ENCODE measurements around the gene INO80D. TPM values are rescaled to one million over a fixed set of nuclear protein-coding genes. Genes with fewer than 3 reads are reported as not detected.
"Not testable (repeated sequence)": the region's sequence is repeated elsewhere in the genome, so short reads cannot be mapped to it uniquely, and the experiment has no call there.

INO80D gene
- polyA plus RNA-seq (2013, experiment 1 of 2) = 3.1 TPM
- 2.4 TPM for polyA plus RNA-seq (2013, experiment 2 of 2)

- 0% methylated on average over 20 to 33 of the region's 39 CpGs for WGBS, 2 experiments (ENCODE audit: insufficient coverage in 2 of 2)
These were observed at the start of gene INO80D for GRCh38 chr2:206085742-206086445. TSS of gene INO80D (minus strand) at chr2:206086174. CDS start at chr2:206063016, 23,158 bp downstream.

GRCh38 chr2:206127656-206128055 lies 41.7 kb upstream of the INO80D start:
- H3K27ac ChIP-seq (ENCODE audit: low read depth, low read length, severe bottlenecking) = no peak overlapping the region
- no peaks in the 10 kb centered on the region for H3K9me3 ChIP-seq (ENCODE audit: control insufficient read depth, low read length)
- no peak overlapping the region for H3K4me3 ChIP-seq (ENCODE audit: extremely low read depth, insufficient read depth, low read length, poor library complexity, severe bottlenecking)
- peaks cover 85% of the 10 kb centered on the region for H3K36me3 ChIP-seq (ENCODE audit: control insufficient read depth, insufficient read depth, low read length)
- no peaks in the 10 kb centered on the region for H3K4me1 ChIP-seq (ENCODE audit: control insufficient read depth, insufficient read depth, low read length, poor library complexity, severe bottlenecking)

More at GRCh38 chr2:206085742-206086445, at the start of gene INO80D:
- Histone ChIP-seq H3K36me3 (ENCODE audit: control insufficient read depth, insufficient read depth, low read length) (peaks cover 9% of the 10 kb centered on the region), H3K4me3 (ENCODE audit: extremely low read depth, insufficient read depth, low read length, poor library complexity, severe bottlenecking) (peak within 1 kb of the TSS; percentile 78), H3K4me1 (ENCODE audit: control insufficient read depth, insufficient read depth, low read length, poor library complexity, severe bottlenecking) (peaks cover 8% of the 10 kb centered on the region), H3K9me3 (ENCODE audit: control insufficient read depth, low read length) (peaks cover 3% of the 10 kb centered on the region), H3K27ac (ENCODE audit: low read depth, low read length, severe bottlenecking) (peak within 1 kb of the TSS; percentile 96)

GRCh38 chr2:206125901-206126300 lies 39.9 kb upstream of the INO80D start:
- Histone ChIP-seq H3K36me3 (ENCODE audit: control insufficient read depth, insufficient read depth, low read length) (peaks cover 90% of the 10 kb centered on the region), H3K9me3 (ENCODE audit: control insufficient read depth, low read length) (no peaks in the 10 kb centered on the region), H3K4me3 (ENCODE audit: extremely low read depth, insufficient read depth, low read length, poor library complexity, severe bottlenecking) (no peak overlapping the region), H3K27ac (ENCODE audit: low read depth, low read length, severe bottlenecking) (no peak overlapping the region), H3K4me1 (ENCODE audit: control insufficient read depth, insufficient read depth, low read length, poor library complexity, severe bottlenecking) (no peaks in the 10 kb centered on the region)

GRCh38 chr2:206122569-206122968 lies 36.6 kb upstream of the INO80D start:
- 86 to 100% methylated on average over 2 of the region's 3 CpGs for WGBS, 2 experiments (ENCODE audit: insufficient coverage in 2 of 2)
- H3K9me3 ChIP-seq (ENCODE audit: control insufficient read depth, low read length) = not testable (repeated sequence)
- peaks cover 84% of the 10 kb centered on the region for H3K36me3 ChIP-seq (ENCODE audit: control insufficient read depth, insufficient read depth, low read length)

GRCh38 chr2:206116278-206116677 lies 30.3 kb upstream of the INO80D start:
- 98 to 99% methylated on average over 11 to 13 of the region's 21 CpGs for WGBS, 2 experiments (ENCODE audit: insufficient coverage in 2 of 2)
- Histone ChIP-seq H3K27ac (ENCODE audit: low read depth, low read length, severe bottlenecking) (no peak overlapping the region), H3K4me3 (ENCODE audit: extremely low read depth, insufficient read depth, low read length, poor library complexity, severe bottlenecking) (no peak overlapping the region), H3K4me1 (ENCODE audit: control insufficient read depth, insufficient read depth, low read length, poor library complexity, severe bottlenecking) (no peaks in the 10 kb centered on the region), H3K9me3 (ENCODE audit: control insufficient read depth, low read length) (no peaks in the 10 kb centered on the region), H3K36me3 (ENCODE audit: control insufficient read depth, insufficient read depth, low read length) (peaks cover 53% of the 10 kb centered on the region)

More at GRCh38 chr2:206122569-206122968, 36.6 kb upstream of the INO80D start:
- H3K27ac ChIP-seq (ENCODE audit: low read depth, low read length, severe bottlenecking); H3K4me3 ChIP-seq (ENCODE audit: extremely low read depth, insufficient read depth, low read length, poor library complexity, severe bottlenecking); H3K4me1 ChIP-seq (ENCODE audit: control insufficient read depth, insufficient read depth, low read length, poor library complexity, severe bottlenecking): not testable (repeated sequence)

GRCh38 chr2:206115026-206115578 lies 29.1 kb upstream of the INO80D start:
- WGBS, 2 experiments (ENCODE audit: insufficient coverage in 2 of 2) = 92 to 100% methylated on average over 1 to 2 of the region's 3 CpGs

GRCh38 chr2:206112846-206113547 lies 27.0 kb upstream of the INO80D start:
- Histone ChIP-seq H3K4me3 (ENCODE audit: extremely low read depth, insufficient read depth, low read length, poor library complexity, severe bottlenecking) (no peak overlapping the region), H3K4me1 (ENCODE audit: control insufficient read depth, insufficient read depth, low read length, poor library complexity, severe bottlenecking) (no peaks in the 10 kb centered on the region), H3K36me3 (ENCODE audit: control insufficient read depth, insufficient read depth, low read length) (peaks cover 28% of the 10 kb centered on the region), H3K27ac (ENCODE audit: low read depth, low read length, severe bottlenecking) (no peak overlapping the region), H3K9me3 (ENCODE audit: control insufficient read depth, low read length) (no peaks in the 10 kb centered on the region)
- 83 to 91% methylated on average over 7 of the region's 7 CpGs for WGBS, 2 experiments (ENCODE audit: insufficient coverage in 2 of 2)

More at GRCh38 chr2:206115026-206115578, 29.1 kb upstream of the INO80D start:
- Histone ChIP-seq H3K9me3 (ENCODE audit: control insufficient read depth, low read length) (no peaks in the 10 kb centered on the region), H3K4me1 (ENCODE audit: control insufficient read depth, insufficient read depth, low read length, poor library complexity, severe bottlenecking) (no peaks in the 10 kb centered on the region), H3K27ac (ENCODE audit: low read depth, low read length, severe bottlenecking) (no peak overlapping the region), H3K4me3 (ENCODE audit: extremely low read depth, insufficient read depth, low read length, poor library complexity, severe bottlenecking) (no peak overlapping the region), H3K36me3 (ENCODE audit: control insufficient read depth, insufficient read depth, low read length) (peaks cover 41% of the 10 kb centered on the region)

GRCh38 chr2:206112108-206112507 lies 26.1 kb upstream of the INO80D start:
- WGBS, 2 experiments (ENCODE audit: insufficient coverage in 2 of 2) = 90% methylated on average over 2 of the region's 3 CpGs; no CpG with 5 or more reads in 1 of the 2 experiments
- Histone ChIP-seq H3K36me3 (ENCODE audit: control insufficient read depth, insufficient read depth, low read length) (peaks cover 20% of the 10 kb centered on the region), H3K4me3 (ENCODE audit: extremely low read depth, insufficient read depth, low read length, poor library complexity, severe bottlenecking) (no peak overlapping the region), H3K27ac (ENCODE audit: low read depth, low read length, severe bottlenecking) (no peak overlapping the region), H3K9me3 (ENCODE audit: control insufficient read depth, low read length) (no peaks in the 10 kb centered on the region), H3K4me1 (ENCODE audit: control insufficient read depth, insufficient read depth, low read length, poor library complexity, severe bottlenecking) (no peaks in the 10 kb centered on the region)

- Histone ChIP-seq H3K4me1 (ENCODE audit: control insufficient read depth, insufficient read depth, low read length, poor library complexity, severe bottlenecking) (no peaks in the 10 kb centered on the region), H3K36me3 (ENCODE audit: control insufficient read depth, insufficient read depth, low read length) (no peaks in the 10 kb centered on the region), H3K27ac (ENCODE audit: low read depth, low read length, severe bottlenecking) (no peak overlapping the region), H3K4me3 (ENCODE audit: extremely low read depth, insufficient read depth, low read length, poor library complexity, severe bottlenecking) (no peak overlapping the region), H3K9me3 (ENCODE audit: control insufficient read depth, low read length) (no peaks in the 10 kb centered on the region)
- WGBS, 2 experiments (ENCODE audit: insufficient coverage in 2 of 2) = 80 to 86% methylated on average over 1 to 2 of the region's 7 CpGs
These were observed 22.7 kb upstream of the INO80D start for GRCh38 chr2:206108713-206109112.

GRCh38 chr2:206105541-206105940 lies 19.6 kb upstream of the INO80D start:
- H3K4me3 ChIP-seq (ENCODE audit: extremely low read depth, insufficient read depth, low read length, poor library complexity, severe bottlenecking) = no peak overlapping the region
- WGBS, 2 experiments (ENCODE audit: insufficient coverage in 2 of 2) = 89 to 100% methylated on average over 3 to 4 of the region's 5 CpGs
- H3K4me1 ChIP-seq (ENCODE audit: control insufficient read depth, insufficient read depth, low read length, poor library complexity, severe bottlenecking) = no peaks in the 10 kb centered on the region
- no peaks in the 10 kb centered on the region for H3K9me3 ChIP-seq (ENCODE audit: control insufficient read depth, low read length)
- no peaks in the 10 kb centered on the region for H3K36me3 ChIP-seq (ENCODE audit: control insufficient read depth, insufficient read depth, low read length)
- no peak overlapping the region for H3K27ac ChIP-seq (ENCODE audit: low read depth, low read length, severe bottlenecking)

GRCh38 chr2:206105038-206105437 lies 19.1 kb upstream of the INO80D start:
- Histone ChIP-seq H3K27ac (ENCODE audit: low read depth, low read length, severe bottlenecking) (no peak overlapping the region), H3K4me3 (ENCODE audit: extremely low read depth, insufficient read depth, low read length, poor library complexity, severe bottlenecking) (no peak overlapping the region), H3K9me3 (ENCODE audit: control insufficient read depth, low read length) (no peaks in the 10 kb centered on the region), H3K4me1 (ENCODE audit: control insufficient read depth, insufficient read depth, low read length, poor library complexity, severe bottlenecking) (no peaks in the 10 kb centered on the region), H3K36me3 (ENCODE audit: control insufficient read depth, insufficient read depth, low read length) (no peaks in the 10 kb centered on the region)
- 80 to 95% methylated on average over 2 to 4 of the region's 4 CpGs for WGBS, 2 experiments (ENCODE audit: insufficient coverage in 2 of 2)
